Central memory CD8-positive, alpha-beta T cell (primary cell): Measurements from ENCODE around the gene SLIT3.

ENCODE experiments used
- ATAC-seq: fragments of 150-1000 bp; cut with Tn5 transposase; replicated peaks from 2 replicates; pipeline ENCODE4 v1.10.0; 2022; ENCODE audit warnings: mild to moderate bottlenecking, moderate FRiP score, moderate number of reproducible peaks; ENCODE audit not compliant: poor library complexity, severe bottlenecking; ENCODE audit errors: extremely low read depth
- DNase-seq, 2 donors: peaks; one replicate each; pipeline ENCODE4 v3.0.0; 2021; ENCODE audit warnings: low spot score in 2 of 2
- H3K27ac Mint-ChIP-seq: one replicate; pipeline ENCODE4 v1.8.0; 2022; ENCODE audit warnings: low read depth, mild to moderate bottlenecking, moderate library complexity, mixed read lengths
- H3K27me3 Mint-ChIP-seq: one replicate; pipeline ENCODE4 v1.8.0; 2022; ENCODE audit warnings: mixed read lengths
- H3K36me3 Mint-ChIP-seq: one replicate; pipeline ENCODE4 v1.8.0; 2022; ENCODE audit warnings: mild to moderate bottlenecking, moderate library complexity, mixed read lengths; ENCODE audit not compliant: insufficient read depth
- H3K4me1 Mint-ChIP-seq: one replicate; pipeline ENCODE4 v1.8.0; 2022; ENCODE audit warnings: mixed read lengths
- H3K4me3 Mint-ChIP-seq: one replicate; pipeline ENCODE4 v1.8.0; 2022; ENCODE audit warnings: mild to moderate bottlenecking, moderate library complexity, mixed read lengths
- H3K9me3 Mint-ChIP-seq: one replicate; pipeline ENCODE4 v1.8.0; 2022; ENCODE audit warnings: mixed read lengths

SLIT3 gene

GRCh38 chr5:169050146-169050571 is 250.8 kb downstream of the SLIT3 start:
- peaks cover 48% of the 10 kb centered on the region for H3K27me3 Mint-ChIP-seq
- no peaks in the 10 kb centered on the region for H3K4me1 Mint-ChIP-seq
- H3K4me3 Mint-ChIP-seq, result no peak overlapping the region
- ATAC-seq (no peak), DNase-seq (no peak)
- no peaks in the 10 kb centered on the region for H3K9me3 Mint-ChIP-seq
- H3K36me3 Mint-ChIP-seq, result no peaks in the 10 kb centered on the region
- no peak overlapping the region for H3K27ac Mint-ChIP-seq

GRCh38 chr5:169049712-169050111 is 251.2 kb downstream of the SLIT3 start:
- DNase-seq (no peak), ATAC-seq (no peak)
- H3K9me3 Mint-ChIP-seq, result no peaks in the 10 kb centered on the region
- peaks cover 43% of the 10 kb centered on the region for H3K27me3 Mint-ChIP-seq
- no peaks in the 10 kb centered on the region for H3K36me3 Mint-ChIP-seq
- H3K27ac Mint-ChIP-seq, result no peak overlapping the region
- H3K4me3 Mint-ChIP-seq, result no peak overlapping the region
- H3K4me1 Mint-ChIP-seq, result no peaks in the 10 kb centered on the region

- H3K36me3 Mint-ChIP-seq, result no peaks in the 10 kb centered on the region
Observed at GRCh38 chr5:169048181-169049125, 252.5 kb downstream of the SLIT3 start.

GRCh38 chr5:169044962-169045361 is 256.0 kb downstream of the SLIT3 start:
- H3K36me3 Mint-ChIP-seq, result no peaks in the 10 kb centered on the region
- H3K9me3 Mint-ChIP-seq, result no peaks in the 10 kb centered on the region
- ATAC-seq (no peak), DNase-seq (no peak)
- no peaks in the 10 kb centered on the region for H3K4me1 Mint-ChIP-seq
- H3K4me3 Mint-ChIP-seq, result no peak overlapping the region
- H3K27me3 Mint-ChIP-seq, result peaks cover 24% of the 10 kb centered on the region
- no peak overlapping the region for H3K27ac Mint-ChIP-seq

More at GRCh38 chr5:169048181-169049125, 252.5 kb downstream of the SLIT3 start:
- Mint-ChIP-seq H3K4me3 (no peak overlapping the region), H3K27me3 (peaks cover 35% of the 10 kb centered on the region), H3K4me1 (no peaks in the 10 kb centered on the region), H3K9me3 (no peaks in the 10 kb centered on the region), H3K27ac (no peak overlapping the region)
- no peak for ATAC-seq
- no peak for DNase-seq

GRCh38 chr5:169041180-169041579 is 259.8 kb downstream of the SLIT3 start:
- peaks cover 25% of the 10 kb centered on the region for H3K27me3 Mint-ChIP-seq
- H3K36me3 Mint-ChIP-seq, result no peaks in the 10 kb centered on the region
- ATAC-seq, result no peak
- no peak for DNase-seq
- no peak overlapping the region for H3K27ac Mint-ChIP-seq
- H3K9me3 Mint-ChIP-seq, result peaks cover 5% of the 10 kb centered on the region
- no peak overlapping the region for H3K4me3 Mint-ChIP-seq
- H3K4me1 Mint-ChIP-seq, result no peaks in the 10 kb centered on the region

GRCh38 chr5:169039592-169039991 is 261.3 kb downstream of the SLIT3 start:
- H3K36me3 Mint-ChIP-seq, result no peaks in the 10 kb centered on the region
- DNase-seq, result no peak
- H3K27me3 Mint-ChIP-seq, result peaks cover 25% of the 10 kb centered on the region
- H3K27ac Mint-ChIP-seq, result no peak overlapping the region
- ATAC-seq, result no peak
- H3K9me3 Mint-ChIP-seq, result peaks cover 5% of the 10 kb centered on the region
- H3K4me3 Mint-ChIP-seq, result no peak overlapping the region
- H3K4me1 Mint-ChIP-seq, result no peaks in the 10 kb centered on the region

- Mint-ChIP-seq H3K36me3 (no peaks in the 10 kb centered on the region), H3K9me3 (peaks cover 5% of the 10 kb centered on the region), H3K27ac (no peak overlapping the region), H3K4me3 (no peak overlapping the region), H3K4me1 (no peaks in the 10 kb centered on the region), H3K27me3 (peaks cover 25% of the 10 kb centered on the region)
- no peak for DNase-seq
- ATAC-seq, result no peak
Observed at GRCh38 chr5:169037466-169037865, 263.5 kb downstream of the SLIT3 start.

- Mint-ChIP-seq H3K27me3 (peaks cover 25% of the 10 kb centered on the region), H3K27ac (no peak overlapping the region), H3K4me3 (no peak overlapping the region), H3K9me3 (peaks cover 5% of the 10 kb centered on the region), H3K36me3 (no peaks in the 10 kb centered on the region), H3K4me1 (no peaks in the 10 kb centered on the region)
- no peak for ATAC-seq
- DNase-seq, result no peak
Observed at GRCh38 chr5:169036079-169036805, 264.7 kb downstream of the SLIT3 start.

GRCh38 chr5:169029661-169030274 is 271.2 kb downstream of the SLIT3 start:
- DNase-seq (no peak), ATAC-seq (no peak)
- Mint-ChIP-seq H3K4me3 (no peak overlapping the region), H3K36me3 (no peaks in the 10 kb centered on the region), H3K9me3 (no peaks in the 10 kb centered on the region), H3K4me1 (no peaks in the 10 kb centered on the region), H3K27me3 (peaks cover 11% of the 10 kb centered on the region), H3K27ac (no peak overlapping the region)

- Mint-ChIP-seq H3K4me3 (no peak overlapping the region), H3K36me3 (no peaks in the 10 kb centered on the region), H3K4me1 (no peaks in the 10 kb centered on the region), H3K27me3 (peaks cover 18% of the 10 kb centered on the region), H3K27ac (no peak overlapping the region), H3K9me3 (no peaks in the 10 kb centered on the region)
- DNase-seq (no peak), ATAC-seq (no peak)
Observed at GRCh38 chr5:169029037-169029436, 271.9 kb downstream of the SLIT3 start.

- no peak for ATAC-seq
- Mint-ChIP-seq H3K27me3 (peaks cover 22% of the 10 kb centered on the region), H3K4me3 (no peak overlapping the region), H3K27ac (no peak overlapping the region), H3K9me3 (no peaks in the 10 kb centered on the region), H3K36me3 (no peaks in the 10 kb centered on the region), H3K4me1 (no peaks in the 10 kb centered on the region)
- DNase-seq, result no peak
Observed at GRCh38 chr5:169027501-169028061, 273.4 kb downstream of the SLIT3 start.

- no peaks in the 10 kb centered on the region for H3K36me3 Mint-ChIP-seq
- H3K27ac Mint-ChIP-seq, result no peak overlapping the region
- H3K27me3 Mint-ChIP-seq, result peaks cover 39% of the 10 kb centered on the region
- no peak for DNase-seq
- H3K9me3 Mint-ChIP-seq, result no peaks in the 10 kb centered on the region
- H3K4me1 Mint-ChIP-seq, result no peaks in the 10 kb centered on the region
- no peak overlapping the region for H3K4me3 Mint-ChIP-seq
- ATAC-seq, result no peak
Observed at GRCh38 chr5:169025491-169025890, 275.4 kb downstream of the SLIT3 start.
